Endodermal cell (in vitro differentiated cells): ENCODE measurements around the gene LILRB5. TPM values are rescaled to one million over a fixed set of nuclear protein-coding genes. Genes with fewer than 3 reads are reported as not detected.

Experiments
- DNase-seq: peaks from one replicate; pipeline ENCODE4 v3.0.0-alpha.2; 2017
- H3K27ac ChIP-seq: 2 replicates; pipeline ENCODE4 v1.5.1; 2013; ENCODE audit warnings: mild to moderate bottlenecking, low read depth, low read length, moderate library complexity
- H3K27me3 ChIP-seq: 2 replicates; pipeline ENCODE4 v1.6.1; 2013; ENCODE audit warnings: mild to moderate bottlenecking, low read length, moderate library complexity; ENCODE audit not compliant: insufficient read depth, control insufficient read depth, poor library complexity, severe bottlenecking
- H3K36me3 ChIP-seq: 2 replicates; pipeline ENCODE4 v1.7.0; 2013; ENCODE audit warnings: mild to moderate bottlenecking, low read length, moderate library complexity; ENCODE audit not compliant: control insufficient read depth, insufficient read depth
- H3K4me1 ChIP-seq: one replicate; pipeline ENCODE4 v1.7.0; 2013; ENCODE audit warnings: low read length; ENCODE audit not compliant: control insufficient read depth, insufficient read depth
- H3K4me3 ChIP-seq: 2 replicates; pipeline ENCODE4 v1.5.1; 2013; ENCODE audit warnings: mild to moderate bottlenecking, low read length, moderate library complexity
- H3K9ac ChIP-seq: 2 replicates; pipeline ENCODE4 v1.6.1; 2013; ENCODE audit warnings: mild to moderate bottlenecking, low read length, moderate library complexity; ENCODE audit not compliant: poor library complexity, severe bottlenecking; ENCODE audit errors: extremely low read depth
- H3K9me3 ChIP-seq: 2 replicates; pipeline ENCODE4 v1.6.1; 2013; ENCODE audit warnings: mild to moderate bottlenecking, low read length, moderate library complexity; ENCODE audit not compliant: control insufficient read depth
- H3K27ac Mint-ChIP-seq: 2 replicates; pipeline ENCODE4 v1.8.0; 2020; ENCODE audit warnings: mixed read lengths
- H3K27me3 Mint-ChIP-seq: 2 replicates; pipeline ENCODE4 v1.8.0; 2021; ENCODE audit warnings: mild to moderate bottlenecking, mixed read lengths; ENCODE audit not compliant: insufficient read depth
- H3K36me3 Mint-ChIP-seq: 2 replicates; pipeline ENCODE4 v1.8.0; 2020; ENCODE audit warnings: low read depth, mixed read lengths
- H3K4me1 Mint-ChIP-seq: 2 replicates; pipeline ENCODE4 v1.8.0; 2020; ENCODE audit warnings: mixed read lengths
- H3K4me3 Mint-ChIP-seq: 2 replicates; pipeline ENCODE4 v1.8.0; 2020; ENCODE audit warnings: mild to moderate bottlenecking, moderate library complexity, mixed read lengths
- H3K9me3 Mint-ChIP-seq: 2 replicates; pipeline ENCODE4 v1.8.0; 2020; ENCODE audit warnings: mild to moderate bottlenecking, mixed read lengths
- CTCF ChIP-seq: fragments of 200-600 bp; sonication (generic); conservative IDR thresholded peaks from 2 replicates; pipeline ENCODE4 v1.5.0; 2021; ENCODE audit warnings: antibody characterized with exemption, mild to moderate bottlenecking
- WGBS, 2 experiments: methylation state at CpG; one replicate each; pipeline versions ENCODE4 v1.1.5 to v1.1.7; 2013; ENCODE audit warnings: missing lambda C conversion rate in 2 of 2, mixed read lengths in 1 of 2; ENCODE audit not compliant: insufficient coverage in 1 of 2, insufficient read length in 1 of 2; 5-methylcytosine and 5-hydroxymethylcytosine counted together
- total RNA-seq, 2 donors: library from RNA; stranded (reverse); fragmentation: NEBNext Ultra II Directional in 1 of 2; extraction: Animal tissue kit (Norgen Biotek cat#: 25700) in 1 of 2; gene quantifications; 2 replicates in 1 of 2; 3 replicates in 1 of 2; pipeline ENCODE4 v1.2.1, GENCODE V29; 2021

Gene LILRB5
- total RNA-seq, 2 donors from 2014 or later: not detected

- no peak overlapping the region for H3K4me3 Mint-ChIP-seq
- no peaks in the 10 kb centered on the region for H3K4me1 Mint-ChIP-seq
- Histone ChIP-seq H3K9me3 (no peaks in the 10 kb centered on the region), H3K4me3 (no peak overlapping the region), H3K4me1 (no peaks in the 10 kb centered on the region), H3K27ac (no peak overlapping the region), H3K27me3 (peaks cover 7% of the 10 kb centered on the region), H3K9ac (no peak overlapping the region), H3K36me3 (no peaks in the 10 kb centered on the region)
- peaks cover 23% of the 10 kb centered on the region for H3K27me3 Mint-ChIP-seq
- 40% methylated on average over 1 of the region's 5 CpGs; no CpG with 5 or more reads in 1 of the 2 experiments for WGBS, 2 experiments
- no peaks in the 10 kb centered on the region for H3K9me3 Mint-ChIP-seq
- no peaks in the 10 kb centered on the region for H3K36me3 Mint-ChIP-seq
- TF ChIP-seq CTCF: no peak
- H3K27ac Mint-ChIP-seq: no peak overlapping the region
- no peak for DNase-seq
Measured at GRCh38 chr19:54299515-54299914, 42.4 kb upstream of the LILRB5 start.

- 51 to 68% methylated on average over 6 to 7 of the region's 7 CpGs for WGBS, 2 experiments
- H3K4me1 ChIP-seq: no peaks in the 10 kb centered on the region
- Mint-ChIP-seq H3K27me3 (peaks cover 27% of the 10 kb centered on the region), H3K9me3 (no peaks in the 10 kb centered on the region), H3K27ac (no peak overlapping the region), H3K4me3 (no peak overlapping the region), H3K36me3 (no peaks in the 10 kb centered on the region), H3K4me1 (no peaks in the 10 kb centered on the region)
- no peaks in the 10 kb centered on the region for H3K9me3 ChIP-seq
- peaks cover 7% of the 10 kb centered on the region for H3K27me3 ChIP-seq
- H3K9ac ChIP-seq: no peak overlapping the region
- H3K27ac ChIP-seq: no peak overlapping the region
- no peak for DNase-seq
- H3K36me3 ChIP-seq: no peaks in the 10 kb centered on the region
- H3K4me3 ChIP-seq: no peak overlapping the region
- TF ChIP-seq CTCF: no peak
Measured at GRCh38 chr19:54299126-54299498, 42.0 kb upstream of the LILRB5 start.

GRCh38 chr19:54298357-54299125 is 41.5 kb upstream of the LILRB5 start:
- no peaks in the 10 kb centered on the region for H3K36me3 ChIP-seq
- Mint-ChIP-seq H3K27ac (no peak overlapping the region), H3K4me1 (no peaks in the 10 kb centered on the region), H3K27me3 (peaks cover 33% of the 10 kb centered on the region), H3K36me3 (no peaks in the 10 kb centered on the region), H3K4me3 (no peak overlapping the region), H3K9me3 (no peaks in the 10 kb centered on the region)
- TF ChIP-seq CTCF: no peak
- H3K4me3 ChIP-seq: no peak overlapping the region
- H3K27me3 ChIP-seq: peaks cover 7% of the 10 kb centered on the region
- WGBS, 2 experiments: 51 to 70% methylated on average over 4 of the region's 4 CpGs
- H3K9ac ChIP-seq: no peak overlapping the region
- H3K4me1 ChIP-seq: no peaks in the 10 kb centered on the region
- H3K27ac ChIP-seq: no peak overlapping the region
- H3K9me3 ChIP-seq: no peaks in the 10 kb centered on the region
- no peak for DNase-seq
